HepG2 (cell line): ENCODE measurements around the gene ELAC2. TPM values are rescaled to one million over a fixed set of nuclear protein-coding genes. Genes with fewer than 3 reads are reported as not detected.
A peak's percentile ranks its signal among the peaks of the same experiment; 100 is the strongest.

Source experiments
- ATAD3A ChIP-seq: sonication (generic); formaldehyde crosslinking; IDR thresholded peaks from 2 replicates; pipeline ENCODE4 v1.4.0; 2020; ENCODE audit warnings: missing genetic modification reagents
- JUN ChIP-seq: sonication (generic); formaldehyde crosslinking; IDR thresholded peaks from 2 replicates; pipeline ENCODE4 v1.4.0; 2020; ENCODE audit warnings: mild to moderate bottlenecking, missing genetic modification reagents
- LCORL ChIP-seq, 2 experiments: fragments of 450-650 bp in 1 of 2; sonication (generic) in 1 of 2; formaldehyde crosslinking in 1 of 2; IDR thresholded peaks; 2 replicates each; pipeline versions ENCODE4 v1.5.0 to v1.6.1; 2017 to 2020; ENCODE audit warnings: antibody characterized with exemption in 1 of 2, missing genetic modification reagents in 1 of 2
- NR2F2 ChIP-seq: IDR thresholded peaks from 2 replicates; pipeline ENCODE4 v1.6.1; 2012; ENCODE audit warnings: low read depth, inconsistent platforms, borderline replicate concordance
- PAF1 ChIP-seq: IDR thresholded peaks from 2 replicates; pipeline ENCODE4 v1.6.1; 2016; ENCODE audit warnings: missing genetic modification reagents, missing compliant biosample characterization
- SNAPC4 ChIP-seq: sonication (generic); formaldehyde crosslinking; IDR thresholded peaks from 2 replicates; pipeline ENCODE4 v1.4.0; 2020; ENCODE audit warnings: mild to moderate bottlenecking, missing genetic modification reagents
- SP2 ChIP-seq: sonication (generic); formaldehyde crosslinking; IDR thresholded peaks from 2 replicates; pipeline ENCODE4 v1.5.1; 2020; ENCODE audit warnings: mild to moderate bottlenecking, missing genetic modification reagents
- SUZ12 ChIP-seq: fragments of 150-350 bp; IDR thresholded peaks from 2 replicates; pipeline ENCODE4 v1.6.1; 2014; ENCODE audit warnings: low read depth, low read length
- U2AF2 ChIP-seq: fragments of 200-400 bp; formaldehyde crosslinking; IDR thresholded peaks from 2 replicates; pipeline ENCODE4 v1.6.1; 2017; ENCODE audit warnings: low read depth, mild to moderate bottlenecking, low read length
- YY1 ChIP-seq: IDR thresholded peaks from 2 replicates; pipeline ENCODE4 v1.6.1; 2011; ENCODE audit warnings: low read length, low read depth, moderate library complexity, mild to moderate bottlenecking; ENCODE audit not compliant: insufficient read depth, insufficient replicate concordance
- ZBTB7B ChIP-seq: sonication (generic); formaldehyde crosslinking; IDR thresholded peaks from 2 replicates; pipeline ENCODE4 v1.4.0; 2020; ENCODE audit warnings: missing genetic modification reagents
- ZNF33B ChIP-seq: sonication (generic); formaldehyde crosslinking; IDR thresholded peaks from 2 replicates; pipeline ENCODE4 v1.5.1; 2020; ENCODE audit warnings: mild to moderate bottlenecking, missing genetic modification reagents
- ZNF543 ChIP-seq: sonication (generic); formaldehyde crosslinking; IDR thresholded peaks from 2 replicates; pipeline ENCODE4 v1.4.0; 2020; ENCODE audit warnings: mild to moderate bottlenecking, missing genetic modification reagents
- ZNF549 ChIP-seq: sonication (generic); formaldehyde crosslinking; IDR thresholded peaks from 2 replicates; pipeline ENCODE4 v1.5.0; 2020; ENCODE audit warnings: missing genetic modification reagents
- ZNF609 ChIP-seq: sonication (generic); formaldehyde crosslinking; IDR thresholded peaks from 2 replicates; pipeline ENCODE4 v1.4.0; 2020; ENCODE audit warnings: mild to moderate bottlenecking, missing genetic modification reagents, borderline replicate concordance
- ZNF615 ChIP-seq: sonication (generic); formaldehyde crosslinking; IDR thresholded peaks from 2 replicates; pipeline ENCODE4 v1.5.0; 2020; ENCODE audit warnings: mild to moderate bottlenecking, missing genetic modification reagents, borderline replicate concordance
- polyA plus RNA-seq, 8 experiments: library from polyadenylated mRNA; depleted of rRNA in 3 of 8; stranded (reverse) in 7 of 8; unstranded in 1 of 8; fragments of >200 nt; fragmentation: Illumina TruSeq in 4 of 8; extraction: Trizol in 4 of 8; gene quantifications; 2 replicates each; pipeline versions ENCODE4 v1.2.1 to v1.2.3, GENCODE V29; 2011 to 2016; ENCODE audit warnings: low read depth in 4 of 8, missing spikeins in 1 of 8, mixed read lengths in 1 of 8; ENCODE audit not compliant: insufficient read depth in 1 of 8
- total RNA-seq, 5 experiments: library from RNA; depleted of rRNA; stranded (reverse); fragments of >200 nt; fragmentation: Illumina TruSeq; extraction: Trizol; gene quantifications; 2 replicates each; pipeline ENCODE4 v1.2.3, GENCODE V29; 2016; ENCODE audit warnings: low read depth in 1 of 5

The ELAC2 gene
- total and polyA plus RNA-seq, 2 of the 13 experiments (the other 11 are each of a cell fraction or from before 2014, with no cell fraction given), result 35.6 to 50.4 TPM

GRCh38 chr17:13031718-13032350 lies 14.0 kb upstream of the ELAC2 start (continued):
- no peak for TF ChIP-seq SNAPC4
- TF ChIP-seq JUN (CRISPR knock-in tag), result no peak
- TF ChIP-seq PAF1 (CRISPR knock-in tag), result no peak
- TF ChIP-seq ZNF549 (CRISPR knock-in tag), result no peak
- no peak for TF ChIP-seq ATAD3A (CRISPR knock-in tag)
- no peak for TF ChIP-seq SP2 (CRISPR knock-in tag)
- TF ChIP-seq U2AF2, result no peak
- TF ChIP-seq NR2F2, result no peak
- no peak for TF ChIP-seq SUZ12
- TF ChIP-seq YY1, result peak; percentile 36
- TF ChIP-seq ZNF615, result no peak
- no peak for TF ChIP-seq ZBTB7B (CRISPR knock-in tag)
- no peak for TF ChIP-seq LCORL (IDR thresholded peaks at IDR 0.05)
- TF ChIP-seq LCORL (CRISPR knock-in tag; IDR thresholded peaks at IDR 0.05), result no peak
- TF ChIP-seq ZNF543 (CRISPR knock-in tag), result no peak
- no peak for TF ChIP-seq ZNF609 (CRISPR knock-in tag)
- TF ChIP-seq ZNF33B (CRISPR knock-in tag), result no peak
